Measurements from ENCODE around the gene PDYN.

PDYN gene

GRCh38 chr20:1934721-1935573 is 58.9 kb downstream of the PDYN start:
- no peaks in the 10 kb centered on the region for H3K79me2 ChIP-seq (ENCODE audit: insufficient read depth, low read depth)
- no peaks in the 10 kb centered on the region for H4K20me1 ChIP-seq (ENCODE audit: insufficient read depth)
- no peak overlapping the region for H3K4me3 ChIP-seq (IDR thresholded peaks at IDR 0.05; ENCODE audit: insufficient read depth, low read depth, low read length)
- no peaks in the 10 kb centered on the region for H3K4me1 ChIP-seq (ENCODE audit: low read depth, poor library complexity, severe bottlenecking)
- no peaks in the 10 kb centered on the region for H3K27me3 ChIP-seq (ENCODE audit: insufficient read depth, low read depth)
- no peaks in the 10 kb centered on the region for H3K36me3 ChIP-seq (ENCODE audit: insufficient read depth)
- H3K4me2 ChIP-seq, result no peak overlapping the region
- no peak for TF ChIP-seq CTCF (conservative IDR thresholded peaks at IDR 0.05; ENCODE audit: low read depth, low read length)
- H2AFZ ChIP-seq (ENCODE audit: low read depth), result no peak overlapping the region
- no peak overlapping the region for H3K9ac ChIP-seq
- no peak overlapping the region for H3K27ac ChIP-seq

GRCh38 chr20:1934156-1934555 is 59.7 kb downstream of the PDYN start:
- no peak overlapping the region for H3K4me2 ChIP-seq
- H3K9ac ChIP-seq, result no peak overlapping the region
- H3K4me3 ChIP-seq (IDR thresholded peaks at IDR 0.05; ENCODE audit: insufficient read depth, low read depth, low read length), result no peak overlapping the region
- no peaks in the 10 kb centered on the region for H3K27me3 ChIP-seq (ENCODE audit: insufficient read depth, low read depth)
- no peaks in the 10 kb centered on the region for H3K36me3 ChIP-seq (ENCODE audit: insufficient read depth)
- H4K20me1 ChIP-seq (ENCODE audit: insufficient read depth), result no peaks in the 10 kb centered on the region
- no peak for TF ChIP-seq CTCF (conservative IDR thresholded peaks at IDR 0.05; ENCODE audit: low read depth, low read length)
- H3K27ac ChIP-seq, result no peak overlapping the region
- H2AFZ ChIP-seq (ENCODE audit: low read depth), result no peak overlapping the region
- no peaks in the 10 kb centered on the region for H3K4me1 ChIP-seq (ENCODE audit: low read depth, poor library complexity, severe bottlenecking)
- no peaks in the 10 kb centered on the region for H3K79me2 ChIP-seq (ENCODE audit: insufficient read depth, low read depth)

GRCh38 chr20:1933465-1933870 is 60.4 kb downstream of the PDYN start:
- Histone ChIP-seq H3K27ac (no peak overlapping the region), H3K4me3 (IDR thresholded peaks at IDR 0.05; ENCODE audit: insufficient read depth, low read depth, low read length) (no peak overlapping the region), H3K9ac (no peak overlapping the region), H4K20me1 (ENCODE audit: insufficient read depth) (no peaks in the 10 kb centered on the region), H3K4me2 (no peak overlapping the region), H3K79me2 (ENCODE audit: insufficient read depth, low read depth) (no peaks in the 10 kb centered on the region), H3K36me3 (ENCODE audit: insufficient read depth) (no peaks in the 10 kb centered on the region), H3K27me3 (ENCODE audit: insufficient read depth, low read depth) (no peaks in the 10 kb centered on the region), H3K4me1 (ENCODE audit: low read depth, poor library complexity, severe bottlenecking) (no peaks in the 10 kb centered on the region), H2AFZ (ENCODE audit: low read depth) (no peak overlapping the region)
- no peak for TF ChIP-seq CTCF (conservative IDR thresholded peaks at IDR 0.05; ENCODE audit: low read depth, low read length)

- H3K4me2 ChIP-seq, result no peak overlapping the region
These were observed 60.9 kb downstream of the PDYN start for GRCh38 chr20:1932971-1933370.

More at GRCh38 chr20:1932971-1933370, 60.9 kb downstream of the PDYN start:
- Histone ChIP-seq H3K27ac (no peak overlapping the region), H3K36me3 (ENCODE audit: insufficient read depth) (no peaks in the 10 kb centered on the region), H3K4me3 (IDR thresholded peaks at IDR 0.05; ENCODE audit: insufficient read depth, low read depth, low read length) (no peak overlapping the region), H3K79me2 (ENCODE audit: insufficient read depth, low read depth) (no peaks in the 10 kb centered on the region), H4K20me1 (ENCODE audit: insufficient read depth) (no peaks in the 10 kb centered on the region), H3K4me1 (ENCODE audit: low read depth, poor library complexity, severe bottlenecking) (no peaks in the 10 kb centered on the region), H3K9ac (no peak overlapping the region), H3K27me3 (ENCODE audit: insufficient read depth, low read depth) (no peaks in the 10 kb centered on the region), H2AFZ (ENCODE audit: low read depth) (no peak overlapping the region)
- TF ChIP-seq CTCF (conservative IDR thresholded peaks at IDR 0.05; ENCODE audit: low read depth, low read length), result no peak
